Renal cortical epithelial cell (primary cell): ENCODE measurements around the gene THBD. TPM values are rescaled to one million over a fixed set of nuclear protein-coding genes. Genes with fewer than 3 reads are reported as not detected.

ENCODE experiments used
- DNase-seq: peaks from one replicate; pipeline ENCODE4 v3.0.0-alpha.2; 2011; ENCODE audit warnings: low read depth
- total RNA-seq: library from RNA; depleted of rRNA; stranded (reverse); fragments of >200 nt; gene quantifications from 2 replicates; pipeline ENCODE4 v1.2.3, GENCODE V29; 2014

Gene THBD
- total RNA-seq, 1 donor from 2014 or later: 0.99 TPM

- no peak for DNase-seq
Measured at GRCh38 chr20:23011008-23011721, 38.3 kb downstream of the THBD start.

GRCh38 chr20:23010096-23010495, 39.4 kb downstream of the THBD start:
- no peak for DNase-seq

GRCh38 chr20:23009636-23010035, 39.8 kb downstream of the THBD start:
- DNase-seq: peak; percentile 31

GRCh38 chr20:23008667-23009066, 40.8 kb downstream of the THBD start:
- no peak for DNase-seq

GRCh38 chr20:23007886-23008655, 41.4 kb downstream of the THBD start:
- no peak for DNase-seq

- no peak for DNase-seq
Measured at GRCh38 chr20:23007462-23007861, 42.0 kb downstream of the THBD start.

- DNase-seq: no peak
Measured at GRCh38 chr20:23005776-23006175, 43.7 kb downstream of the THBD start.

- DNase-seq: no peak
Measured at GRCh38 chr20:23003881-23004460, 45.5 kb downstream of the THBD start.

- no peak for DNase-seq
Measured at GRCh38 chr20:23003077-23003635, 46.3 kb downstream of the THBD start.

GRCh38 chr20:23002276-23002675, 47.2 kb downstream of the THBD start:
- DNase-seq: no peak

- DNase-seq: no peak
Measured at GRCh38 chr20:23000232-23000947, 49.1 kb downstream of the THBD start.

- peak; percentile 59 for DNase-seq
Measured at GRCh38 chr20:22999756-23000155, 49.7 kb downstream of the THBD start.

GRCh38 chr20:22998476-22998875, 51.0 kb downstream of the THBD start:
- DNase-seq: no peak

GRCh38 chr20:22995923-22996322, 53.5 kb downstream of the THBD start:
- DNase-seq: no peak

Other genes with a start within 250 kb of the THBD start
- not detected in 2 replicates for gene SSTR4, start 14.4 kb downstream of the THBD start, total RNA-seq
- 0.30 and 0.35 TPM in 2 replicates for gene CD93, start 36.7 kb upstream of the THBD start, total RNA-seq